Measurements from ENCODE around the gene ANKRD42. TPM values are rescaled to one million over a fixed set of nuclear protein-coding genes. Genes with fewer than 3 reads are reported as not detected.

The ANKRD42 gene
- total RNA-seq, 1 donor, result 9.5 TPM

GRCh38 chr11:83272627-83273026, 79.1 kb downstream of the ANKRD42 start:
- DNase-seq (ENCODE audit: low read depth), result peak; percentile 59

GRCh38 chr11:83275888-83276641, 82.6 kb downstream of the ANKRD42 start:
- no peak for TF ChIP-seq CTCF (IDR thresholded peaks at IDR 0.05; ENCODE audit: insufficient read depth, low read length)
- no peak overlapping the region for H3K4me3 ChIP-seq (ENCODE audit: low read depth, low read length)
- DNase-seq (ENCODE audit: low read depth), result no peak

More at GRCh38 chr11:83272627-83273026, 79.1 kb downstream of the ANKRD42 start:
- H3K4me3 ChIP-seq (ENCODE audit: low read depth, low read length), result no peak overlapping the region
- no peak for TF ChIP-seq CTCF (IDR thresholded peaks at IDR 0.05; ENCODE audit: insufficient read depth, low read length)

GRCh38 chr11:83278351-83278750, 84.8 kb downstream of the ANKRD42 start:
- no peak overlapping the region for H3K4me3 ChIP-seq (ENCODE audit: low read depth, low read length)
- TF ChIP-seq CTCF (IDR thresholded peaks at IDR 0.05; ENCODE audit: insufficient read depth, low read length), result no peak
- peak; percentile 23 for DNase-seq (ENCODE audit: low read depth)

GRCh38 chr11:83280256-83280655, 86.7 kb downstream of the ANKRD42 start:
- TF ChIP-seq CTCF (IDR thresholded peaks at IDR 0.05; ENCODE audit: insufficient read depth, low read length), result no peak
- H3K4me3 ChIP-seq (ENCODE audit: low read depth, low read length), result no peak overlapping the region
- no peak for DNase-seq (ENCODE audit: low read depth)

GRCh38 chr11:83282084-83282716, 88.7 kb downstream of the ANKRD42 start:
- no peak for DNase-seq (ENCODE audit: low read depth)
- no peak for TF ChIP-seq CTCF (IDR thresholded peaks at IDR 0.05; ENCODE audit: insufficient read depth, low read length)
- no peak overlapping the region for H3K4me3 ChIP-seq (ENCODE audit: low read depth, low read length)

- no peak for DNase-seq (ENCODE audit: low read depth)
- peak overlapping the region; percentile 87 for H3K4me3 ChIP-seq (ENCODE audit: low read depth, low read length)
- TF ChIP-seq CTCF (IDR thresholded peaks at IDR 0.05; ENCODE audit: insufficient read depth, low read length), result no peak
Measured at GRCh38 chr11:83284501-83285150, 91.1 kb downstream of the ANKRD42 start.

All from fibroblast of the aortic adventitia (primary cell).